ENCODE data around the gene MYO1B. TPM values are rescaled to one million over a fixed set of nuclear protein-coding genes. Genes with fewer than 3 reads are reported as not detected.
"Not testable (repeated sequence)": the region's sequence is repeated elsewhere in the genome, so short reads cannot be mapped to it uniquely, and the experiment has no call there.

Gene MYO1B
- total and polyA plus RNA-seq, 5 experiments from 2014 or later = 0.20 to 0.96 (median 0.44) TPM

- peaks cover 0 to 1% (median 0%) of the 10 kb centered on the region in 3 donors for H3K36me3 Mint-ChIP-seq
- POLR2A ChIA-PET = no interaction called here
- peaks cover 2 to 10% (median 5%) of the 10 kb centered on the region in 5 donors for H3K27me3 Mint-ChIP-seq
- ATAC-seq (no peak), DNase-seq (no peak)
- peaks cover 0 to 19% (median 1%) of the 10 kb centered on the region in 9 donors for H3K9me3 Mint-ChIP-seq
- H3K27ac Mint-ChIP-seq = no peak overlapping the region
- no peaks in the 10 kb centered on the region for H3K4me1 Mint-ChIP-seq
- H3K4me3 Mint-ChIP-seq = no peak overlapping the region
These were observed 206.9 kb downstream of the MYO1B start for GRCh38 chr2:191452065-191452464.

- ATAC-seq (no peak), DNase-seq (no peak)
- no peak overlapping the region for H3K27ac Mint-ChIP-seq
- H3K4me3 Mint-ChIP-seq = no peak overlapping the region
- POLR2A ChIA-PET = no interaction called here
- peaks cover 0 to 1% (median 0%) of the 10 kb centered on the region in 3 donors for H3K36me3 Mint-ChIP-seq
- H3K4me1 Mint-ChIP-seq = no peaks in the 10 kb centered on the region
- H3K9me3 Mint-ChIP-seq = peaks cover 0 to 28% (median 6%) of the 10 kb centered on the region in 9 donors
- peaks cover 5 to 10% (median 6%) of the 10 kb centered on the region in 5 donors for H3K27me3 Mint-ChIP-seq
These were observed 208.6 kb downstream of the MYO1B start for GRCh38 chr2:191453761-191454160.

- POLR2A ChIA-PET, DNase-seq, ATAC-seq, H3K4me1 Mint-ChIP-seq, H3K27ac Mint-ChIP-seq, H3K4me3 Mint-ChIP-seq: not testable (repeated sequence)
- peaks cover 4 to 14% (median 10%) of the 10 kb centered on the region in 5 donors for H3K27me3 Mint-ChIP-seq
- H3K9me3 Mint-ChIP-seq = peaks cover 2 to 45% (median 21%) of the 10 kb centered on the region in 9 donors
- peaks cover 3 to 26% (median 9%) of the 10 kb centered on the region in 3 donors for H3K36me3 Mint-ChIP-seq
These were observed 211.3 kb downstream of the MYO1B start for GRCh38 chr2:191456506-191456905.

DNA sequence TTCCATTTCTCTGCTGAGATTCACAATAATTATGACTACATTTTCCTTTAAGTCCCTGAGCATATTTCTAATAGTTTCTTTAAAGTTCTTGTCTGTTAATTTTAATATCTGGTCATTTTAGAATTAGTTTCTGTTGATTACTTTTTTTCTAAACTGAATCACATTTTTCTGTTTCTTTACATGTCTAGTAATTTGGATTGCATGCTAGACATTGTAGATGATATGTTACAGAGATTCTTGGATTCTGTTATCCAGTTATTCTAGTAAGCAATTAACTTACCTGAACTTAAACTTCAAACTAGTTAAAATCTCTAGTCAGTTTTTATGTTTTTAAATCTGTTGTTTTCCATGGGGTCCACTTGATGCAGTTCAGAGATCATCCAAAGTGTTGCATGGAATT, 214.0 kb downstream of the MYO1B start:
- Mint-ChIP-seq H3K9me3 (peaks cover 3 to 43% (median 23%) of the 10 kb centered on the region in 9 donors), H3K4me3 (no peak overlapping the region), H3K27ac (no peak overlapping the region), H3K36me3 (peaks cover 3 to 26% (median 12%) of the 10 kb centered on the region in 3 donors), H3K4me1 (no peaks in the 10 kb centered on the region), H3K27me3 (peaks cover under 1 to 11% (median 10%) of the 10 kb centered on the region in 5 donors)
- ATAC-seq = no peak
- POLR2A ChIA-PET = no interaction called here
- DNase-seq = no peak

- Mint-ChIP-seq H3K4me3 (no peak overlapping the region), H3K4me1 (no peaks in the 10 kb centered on the region), H3K27me3 (peaks cover 0 to 11% (median 6%) of the 10 kb centered on the region in 5 donors), H3K36me3 (peaks cover 3 to 26% (median 12%) of the 10 kb centered on the region in 3 donors), H3K27ac (no peak overlapping the region), H3K9me3 (peaks cover 3 to 39% (median 23%) of the 10 kb centered on the region in 9 donors)
- POLR2A ChIA-PET = no interaction called here
- ATAC-seq (no peak), DNase-seq (no peak)
These were observed 217.2 kb downstream of the MYO1B start for GRCh38 chr2:191462370-191462769.

DNA sequence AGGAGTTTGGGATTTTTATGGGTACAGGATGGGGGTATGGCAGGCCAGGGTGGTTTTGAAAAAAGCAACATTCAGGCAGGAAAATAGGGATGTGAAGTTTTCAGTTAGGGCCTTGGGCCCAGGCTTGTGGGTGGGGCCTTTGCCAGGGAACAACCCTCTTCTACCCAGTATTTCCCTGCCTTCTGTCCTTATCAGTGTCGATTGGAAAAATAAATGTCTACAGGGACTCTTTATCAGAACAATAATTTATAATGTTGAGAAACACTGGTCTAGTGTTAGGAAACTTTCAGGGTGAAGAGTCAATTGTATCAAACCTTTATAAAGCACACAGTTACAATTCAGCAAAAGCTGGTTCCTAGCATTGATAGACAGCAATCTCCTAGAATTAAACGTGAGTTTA, 218.6 kb downstream of the MYO1B start:
- Mint-ChIP-seq H3K27me3 (peaks cover 0 to 8% (median 6%) of the 10 kb centered on the region in 5 donors), H3K27ac (no peak overlapping the region), H3K4me1 (no peaks in the 10 kb centered on the region), H3K4me3 (no peak overlapping the region), H3K9me3 (peaks cover 1 to 29% (median 16%) of the 10 kb centered on the region in 9 donors), H3K36me3 (peaks cover 3 to 24% (median 12%) of the 10 kb centered on the region in 3 donors)
- ATAC-seq = no peak
- POLR2A ChIA-PET = no interaction called here
- no peak for DNase-seq

DNA sequence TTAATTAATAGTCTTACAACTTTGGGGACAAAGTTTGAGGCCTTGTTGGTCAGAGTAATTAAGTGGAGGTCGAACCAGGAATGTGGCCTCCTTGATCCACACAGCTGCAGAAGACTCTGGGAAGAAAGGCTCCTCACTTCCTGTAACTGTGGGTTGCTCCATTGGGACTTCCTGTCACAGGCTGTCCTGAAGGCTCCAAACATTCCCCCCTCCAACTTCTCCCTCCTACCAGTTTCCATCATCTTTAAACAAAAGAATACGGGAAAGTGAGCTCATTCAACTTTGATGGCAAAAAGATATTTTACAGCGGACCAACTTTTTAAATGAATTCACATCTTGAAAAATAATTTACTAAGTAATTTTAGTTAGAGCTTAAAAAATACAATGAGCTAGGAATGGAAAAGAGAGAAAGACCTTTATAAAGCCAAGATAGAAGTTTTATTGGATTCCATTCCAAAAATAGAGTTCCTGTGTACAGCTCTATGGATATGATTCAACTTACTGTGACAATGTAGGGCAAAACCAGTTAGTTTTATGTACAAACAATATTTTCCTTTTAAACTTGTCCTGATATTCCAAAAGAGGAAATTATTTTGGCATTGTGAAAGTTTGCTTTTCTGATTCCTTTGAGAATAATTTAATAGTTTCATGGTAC, 220.7 kb downstream of the MYO1B start:
- Mint-ChIP-seq H3K27ac (no peak overlapping the region), H3K27me3 (peaks cover 0 to 4% (median 2%) of the 10 kb centered on the region in 5 donors), H3K4me3 (no peak overlapping the region), H3K4me1 (no peaks in the 10 kb centered on the region), H3K36me3 (peaks cover 0 to 3% (median 3%) of the 10 kb centered on the region in 3 donors), H3K9me3 (peaks cover 0 to 10% (median 2%) of the 10 kb centered on the region in 9 donors)
- POLR2A ChIA-PET = no interaction called here
- DNase-seq (no peak), ATAC-seq (no peak)

GRCh38 chr2:191467113-191467512, 221.9 kb downstream of the MYO1B start:
- Mint-ChIP-seq H3K36me3 (no peaks in the 10 kb centered on the region), H3K4me1 (no peaks in the 10 kb centered on the region), H3K9me3 (no peaks in the 10 kb centered on the region), H3K27me3 (peaks cover 0 to under 1% (median 0%) of the 10 kb centered on the region in 5 donors), H3K4me3 (no peak overlapping the region), H3K27ac (no peak overlapping the region)
- POLR2A ChIA-PET = no interaction called here
- ATAC-seq = no peak
- DNase-seq = no peak

GRCh38 chr2:191470306-191470705, 225.1 kb downstream of the MYO1B start:
- no peak overlapping the region for H3K4me3 Mint-ChIP-seq
- DNase-seq (no peak), ATAC-seq (no peak)
- peaks cover 0 to 3% (median 0%) of the 10 kb centered on the region in 5 donors for H3K27me3 Mint-ChIP-seq
- H3K27ac Mint-ChIP-seq = no peak overlapping the region
- H3K36me3 Mint-ChIP-seq = no peaks in the 10 kb centered on the region
- POLR2A ChIA-PET = no interaction called here
- H3K9me3 Mint-ChIP-seq = no peaks in the 10 kb centered on the region
- no peaks in the 10 kb centered on the region for H3K4me1 Mint-ChIP-seq

DNA sequence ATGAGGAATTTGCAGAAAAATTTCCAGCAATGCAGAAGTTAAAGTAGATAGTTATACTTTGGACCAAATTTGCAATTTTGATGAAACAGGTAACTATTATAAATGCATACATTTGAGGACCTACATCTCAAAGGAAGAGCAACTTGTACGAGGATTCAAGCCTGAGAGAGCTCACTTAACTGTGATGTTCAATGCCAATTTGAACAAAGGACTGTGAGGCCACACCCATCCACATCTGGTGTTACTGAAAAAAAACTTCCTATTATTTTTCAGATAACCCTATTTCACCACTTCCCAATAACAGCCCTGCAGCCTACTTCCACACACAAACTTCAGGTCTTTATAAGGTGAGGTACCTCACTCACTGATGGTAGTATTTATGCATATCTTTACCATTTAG, 229.3 kb downstream of the MYO1B start:
- no peaks in the 10 kb centered on the region for H3K4me1 Mint-ChIP-seq
- DNase-seq (no peak), ATAC-seq (no peak)
- H3K36me3 Mint-ChIP-seq = no peaks in the 10 kb centered on the region
- POLR2A ChIA-PET = no interaction called here
- H3K9me3 Mint-ChIP-seq = peaks cover 0 to 3% (median 0%) of the 10 kb centered on the region in 9 donors
- H3K27ac Mint-ChIP-seq = no peak overlapping the region
- no peak overlapping the region for H3K4me3 Mint-ChIP-seq
- peaks cover 0 to 3% (median 0%) of the 10 kb centered on the region in 5 donors for H3K27me3 Mint-ChIP-seq

Other genes with a start within 250 kb of the MYO1B start
- 10 to 100 TPM; 62.8 to 74.9 TPM for gene STAT1, start 231.2 kb upstream of the MYO1B start, total RNA-seq
- gene STAT1, start 231.2 kb upstream of the MYO1B start, polyA plus RNA-seq = 100 to 1,000 TPM; 154 to 231 (median 217) TPM
- 100 to 1,000 TPM; 134 to 137 TPM for gene STAT4, start 94.4 kb upstream of the MYO1B start, total RNA-seq
- gene STAT4, start 94.4 kb upstream of the MYO1B start, polyA plus RNA-seq = 10 to 100 TPM; 63.2 to 75.8 (median 73.7) TPM

Measured in naive thymus-derived CD8-positive, alpha-beta T cell (primary cell).